Heart right ventricle (tissue), 16 donors: ENCODE data around the gene AFG1L. TPM values are rescaled to one million over a fixed set of nuclear protein-coding genes. Genes with fewer than 3 reads are reported as not detected.

Experiments used
- ATAC-seq, 8 donors: fragments of 200-7000 bp; cut with Tn5 transposase; one replicate each; pipeline ENCODE4 v1.9.1; 2020; ENCODE audit warnings: mild to moderate bottlenecking in 8 of 8, moderate library complexity in 8 of 8, moderate number of reproducible peaks in 1 of 8
- DNase-seq, 2 donors: peaks; one replicate each; pipeline ENCODE4 v3.0.0-alpha.2; 2020
- H3K27ac ChIP-seq, 10 donors: fragments of 200-600 bp; sonication (generic) in 2 of 10; one replicate each; pipeline versions ENCODE4 v1.5.0 to v1.8.0; 2020 to 2022; ENCODE audit warnings: mild to moderate bottlenecking in 3 of 10
- H3K27me3 ChIP-seq, 7 donors: fragments of 200-600 bp; one replicate each; pipeline ENCODE4 v1.8.0; 2021 to 2022; ENCODE audit warnings: mild to moderate bottlenecking in 2 of 7
- H3K36me3 ChIP-seq, 9 donors: fragments of 200-600 bp; sonication (generic) in 1 of 9; one replicate each; pipeline versions ENCODE4 v1.5.0 to v1.8.0; 2020 to 2022; ENCODE audit warnings: mild to moderate bottlenecking in 2 of 9
- H3K4me1 ChIP-seq, 9 donors: fragments of 200-600 bp; sonication (generic) in 1 of 9; one replicate each; pipeline versions ENCODE4 v1.5.0 to v1.8.0; 2020 to 2022; ENCODE audit warnings: mild to moderate bottlenecking in 4 of 9
- H3K4me3 ChIP-seq, 10 donors: fragments of 200-600 bp; sonication (generic) in 2 of 10; one replicate each; pipeline versions ENCODE4 v1.5.0 to v1.8.0; 2020 to 2022; ENCODE audit warnings: mild to moderate bottlenecking in 7 of 10, moderate library complexity in 2 of 10
- H3K9me3 ChIP-seq, 11 donors: fragments of 200-600 bp in 10 of 11; sonication (generic) in 2 of 11; one replicate each; pipeline versions ENCODE4 v1.5.0 to v1.8.0; 2013 to 2022; ENCODE audit warnings: mild to moderate bottlenecking in 2 of 11, control low read depth in 1 of 11, moderate library complexity in 1 of 11
- WGBS, 2 donors: extraction: QIAGEN DNeasy Blood & Tissue Kit; methylation state at CpG; one replicate each; pipeline ENCODE4 v1.1.7; 2013; ENCODE audit warnings: inconsistent platforms in 1 of 2; 5-methylcytosine and 5-hydroxymethylcytosine counted together
- intact Hi-C, 10 donors: fragments of 100-400 bp; cut with DNase I; formaldehyde crosslinking; loops; one replicate each; pipeline versions ENCODE4 v1.11.1 to v1.14.2; 2022
- polyA plus RNA-seq, 2 donors: library from polyadenylated mRNA; stranded (reverse); fragments of 200-250 nt; gene quantifications; one replicate each; pipeline ENCODE4 v1.2.3, GENCODE V29; 2013
- total RNA-seq, 10 donors: library from RNA; stranded (reverse); fragmentation: NEBNext Ultra II Directional in 3 of 10; extraction: Animal tissue kit (Norgen Biotek cat#: 25700) in 3 of 10; gene quantifications; one replicate each; pipeline versions ENCODE4 v1.2.1 to v1.2.4, GENCODE V29; 2021 to 2023
- TF ChIP-seq, protein P1 (sequence below), 9 donors: fragments of 200-600 bp; sonication (generic) in 2 of 9; IDR thresholded peaks; one replicate each; pipeline versions ENCODE4 v1.5.0 to v1.8.0; 2021 to 2022; ENCODE audit warnings: antibody characterized with exemption in 9 of 9, mild to moderate bottlenecking in 5 of 9, moderate library complexity in 1 of 9
- donor health status: Arrhythmogenic right ventricular cardiomyopathy.
- donor health status: ischemic (EF 13 %, LVEDD 7.1; RV severe dilation, severe dysfunction).
- donor health status: healthy with polysubstance abuse.
- donor health status: DM: no; HTN: yes; CAD: no.
- donor health status: DM: no; HTN: no; CAD: no.
- donor health status: ischemic (EF 25% LVEDD 6.9; RV normal size, moderate dysfunction).
- donor health status: ischemic (EF 25% LVEDD 5.7; RV mildly dilated, moderate dysfunction).
- donor health status: healthy.
- donor health status: DM: yes; HTN: yes; CAD: no.
- donor health status: Ischemic cardiomyopathy.
- donor health status: ischemic (EF 35%, LVEDD 5.7; RV mildly dilated, moderate dysfunction).
- donor health status: nonischemic (EF 11% LVEDD 7.7; RV severe dilation, severe dysfunction).
- donor health status: DM: yes; HTN: yes; CAD: no.
- donor health status: PGD.
- donor health status: ischemic (EF 29% LVEDD 5.4; RV normal size, mild dysfunction).
- donor health status: nonischemic (EF 23%, LVEDD 6.1; RV moderate dilation, normal function).

The AFG1L gene
- total and polyA plus RNA-seq, 12 donors: 1.9 to 18.8 (median 12.8) TPM

DNA sequence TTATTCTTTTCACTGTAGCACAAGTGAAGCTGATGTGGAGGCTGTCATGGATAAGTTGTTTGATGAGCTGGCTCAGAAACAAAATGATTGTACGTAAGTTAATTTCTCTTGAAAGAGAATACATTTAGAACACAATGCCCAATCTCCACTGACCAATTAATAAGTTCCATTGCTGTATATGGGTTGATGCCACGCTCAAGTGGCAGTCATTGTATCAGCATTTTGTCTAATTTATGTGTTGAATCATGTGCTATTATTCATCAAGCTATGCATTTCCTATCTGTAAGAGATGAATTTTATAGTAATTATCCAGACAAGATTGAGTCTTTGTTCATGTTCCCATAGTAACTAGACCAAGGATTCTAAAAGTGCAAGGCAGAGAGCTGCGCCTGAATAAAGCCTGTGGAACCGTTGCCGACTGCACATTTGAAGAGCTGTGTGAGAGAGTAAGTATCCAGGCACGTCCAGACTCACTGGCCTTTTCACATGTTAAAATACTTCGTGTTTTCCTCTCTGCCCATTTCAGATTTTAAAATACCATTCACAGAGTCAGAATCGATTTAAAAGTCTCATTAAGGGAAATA lies 182.1 kb downstream of the AFG1L start:
- H3K27ac ChIP-seq: no peak overlapping the region
- intact Hi-C loops: no loop called here
- ATAC-seq: no peak

GRCh38 chr6:108482559-108482958 lies 187.7 kb downstream of the AFG1L start:
- TF ChIP-seq, protein P1, sequence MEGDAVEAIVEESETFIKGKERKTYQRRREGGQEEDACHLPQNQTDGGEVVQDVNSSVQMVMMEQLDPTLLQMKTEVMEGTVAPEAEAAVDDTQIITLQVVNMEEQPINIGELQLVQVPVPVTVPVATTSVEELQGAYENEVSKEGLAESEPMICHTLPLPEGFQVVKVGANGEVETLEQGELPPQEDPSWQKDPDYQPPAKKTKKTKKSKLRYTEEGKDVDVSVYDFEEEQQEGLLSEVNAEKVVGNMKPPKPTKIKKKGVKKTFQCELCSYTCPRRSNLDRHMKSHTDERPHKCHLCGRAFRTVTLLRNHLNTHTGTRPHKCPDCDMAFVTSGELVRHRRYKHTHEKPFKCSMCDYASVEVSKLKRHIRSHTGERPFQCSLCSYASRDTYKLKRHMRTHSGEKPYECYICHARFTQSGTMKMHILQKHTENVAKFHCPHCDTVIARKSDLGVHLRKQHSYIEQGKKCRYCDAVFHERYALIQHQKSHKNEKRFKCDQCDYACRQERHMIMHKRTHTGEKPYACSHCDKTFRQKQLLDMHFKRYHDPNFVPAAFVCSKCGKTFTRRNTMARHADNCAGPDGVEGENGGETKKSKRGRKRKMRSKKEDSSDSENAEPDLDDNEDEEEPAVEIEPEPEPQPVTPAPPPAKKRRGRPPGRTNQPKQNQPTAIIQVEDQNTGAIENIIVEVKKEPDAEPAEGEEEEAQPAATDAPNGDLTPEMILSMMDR (IDR thresholded peaks at IDR 0.05): no peak
- WGBS, 2 donors: 69 to 74% methylated on average over 2 of the region's 2 CpGs
- Histone ChIP-seq H3K4me1 (peaks cover 0 to 8% (median 0%) of the 10 kb centered on the region in 9 donors), H3K27me3 (no peaks in the 10 kb centered on the region), H3K9me3 (no peaks in the 10 kb centered on the region), H3K4me3 (no peak overlapping the region), H3K27ac (no peak overlapping the region), H3K36me3 (peaks cover 0 to 8% (median 0%) of the 10 kb centered on the region in 9 donors)
- ATAC-seq (no peak), DNase-seq (no peak)
- intact Hi-C loops: no loop called here

More for the DNA sequence above, 182.1 kb downstream of the AFG1L start:
- H3K4me1 ChIP-seq: no peaks in the 10 kb centered on the region
- TF ChIP-seq, protein P1 (IDR thresholded peaks at IDR 0.05): no peak
- H3K36me3 ChIP-seq: peaks cover 0 to 12% (median 0%) of the 10 kb centered on the region in 9 donors
- no peak overlapping the region for H3K4me3 ChIP-seq
- no peaks in the 10 kb centered on the region for H3K27me3 ChIP-seq
- no peak for DNase-seq
- 82 to 85% methylated on average over 8 of the region's 8 CpGs for WGBS, 2 donors
- H3K9me3 ChIP-seq: no peaks in the 10 kb centered on the region

DNA sequence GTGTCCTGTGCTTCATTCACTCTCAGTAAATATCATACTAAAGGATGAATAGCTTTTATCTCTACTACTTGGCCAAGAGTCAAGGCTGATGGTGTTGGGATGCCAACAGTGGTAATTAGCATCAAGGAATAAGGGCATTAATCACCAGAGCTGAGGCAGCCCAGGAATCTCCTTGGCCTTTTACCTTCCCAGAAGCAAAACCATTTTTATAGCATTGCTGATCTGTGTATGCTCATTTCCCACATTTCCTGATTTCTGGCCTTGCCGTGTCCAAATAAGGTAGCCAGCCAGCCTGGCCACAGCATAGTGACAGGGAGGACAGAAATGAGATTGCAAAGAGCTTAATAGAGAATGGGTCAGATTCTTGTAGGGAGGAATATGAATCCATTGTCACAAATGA lies 189.2 kb downstream of the AFG1L start:
- WGBS, 2 donors: 45 to 62% methylated on average over 1 of the region's 1 CpG
- intact Hi-C loops: no loop called here
- peaks cover 0 to 8% (median 0%) of the 10 kb centered on the region in 9 donors for H3K36me3 ChIP-seq
- no peak for ATAC-seq
- H3K9me3 ChIP-seq: no peaks in the 10 kb centered on the region
- DNase-seq: no peak
- TF ChIP-seq, protein P1 (IDR thresholded peaks at IDR 0.05): no peak
- no peak overlapping the region for H3K4me3 ChIP-seq
- H3K27ac ChIP-seq: no peak overlapping the region
- H3K4me1 ChIP-seq: peaks cover 0 to 8% (median 0%) of the 10 kb centered on the region in 9 donors
- H3K27me3 ChIP-seq: no peaks in the 10 kb centered on the region

GRCh38 chr6:108489699-108490098 lies 194.8 kb downstream of the AFG1L start:
- no peak for DNase-seq
- peaks cover 0 to 7% (median 0%) of the 10 kb centered on the region in 9 donors for H3K4me1 ChIP-seq
- H3K4me3 ChIP-seq: no peak overlapping the region
- H3K36me3 ChIP-seq: no peaks in the 10 kb centered on the region
- TF ChIP-seq, protein P1 (IDR thresholded peaks at IDR 0.05): no peak
- intact Hi-C loops: loop anchor here in 8 of 10 donors (5.0 to 10.0 kb wide), 4 partner anchors 127 to 377 kb away; partner anchors contain the start of gene SNX3 (in 2 of the 8)
- H3K9me3 ChIP-seq: no peaks in the 10 kb centered on the region
- WGBS, 2 donors: 94 to 97% methylated on average over 5 of the region's 5 CpGs
- no peak for ATAC-seq
- H3K27me3 ChIP-seq: no peaks in the 10 kb centered on the region
- H3K27ac ChIP-seq: no peak overlapping the region
